Measurements from ENCODE around the gene PTGES3.
A peak's percentile ranks its signal among the peaks of the same experiment; 100 is the strongest.

The PTGES3 gene

DNA sequence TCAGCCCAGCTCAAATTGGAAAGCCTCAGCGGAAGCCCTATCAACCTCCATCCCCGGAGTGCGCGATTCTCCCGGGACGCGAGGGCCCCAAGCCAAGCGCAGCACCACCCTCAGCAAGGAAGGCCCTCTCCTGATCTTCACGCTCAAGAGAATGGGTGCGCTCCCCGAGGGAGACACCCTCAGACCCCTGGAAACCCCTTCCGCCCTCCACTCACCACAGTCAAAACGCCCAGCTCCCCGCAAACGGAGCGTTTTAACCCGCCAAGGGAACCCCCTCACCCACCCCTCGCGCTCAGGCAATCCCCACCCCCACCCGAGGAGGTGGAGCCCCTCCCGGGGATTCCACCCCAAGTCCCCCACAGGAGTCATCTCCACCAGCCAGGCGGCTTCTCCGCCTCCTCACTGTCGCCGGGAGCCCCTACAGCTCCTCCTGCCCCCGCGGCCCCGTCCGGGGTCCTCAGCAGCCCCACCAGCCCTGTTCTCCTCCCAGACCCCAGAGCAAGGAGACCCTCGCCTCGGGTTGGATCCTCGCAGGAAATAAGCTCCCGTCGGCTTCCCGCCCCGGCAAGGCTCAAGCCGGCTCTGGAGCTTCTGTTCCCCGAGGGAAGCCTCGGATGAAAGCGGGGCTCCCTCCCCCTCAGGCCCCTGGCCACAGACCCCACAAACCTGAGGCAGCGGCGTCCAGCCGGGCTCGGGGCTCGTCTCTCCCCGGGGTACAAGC lies 58.5 kb downstream of the PTGES3 start:
- H3K4me3 ChIP-seq (ENCODE audit: low read depth, low read length) = peak overlapping the region; percentile 99
- peaks cover 20% of the 10 kb centered on the region for H3K79me2 ChIP-seq (ENCODE audit: control insufficient read depth, insufficient read depth, low read length, poor library complexity)
- H3K9ac ChIP-seq (ENCODE audit: low read length) = peak overlapping the region; percentile 100
- H3K4me1 ChIP-seq (ENCODE audit: control insufficient read depth in 1 of 2, insufficient read depth in 2 of 2, low read length in 2 of 2) = peaks cover 13 to 28% of the 10 kb centered on the region in 2 experiments
- peak overlapping the region; percentile 97 for H3K14ac ChIP-seq (ENCODE audit: low read length)
- H4K12ac ChIP-seq (ENCODE audit: low read depth, low read length) = peak overlapping the region; percentile 63
- peak overlapping the region; percentile 94 for H2BK120ac ChIP-seq (ENCODE audit: insufficient read depth, low read length, poor library complexity)
- H2BK12ac ChIP-seq (ENCODE audit: low read length) = peak overlapping the region; percentile 63
- DNase-seq = peak in 1 of 2 donors; percentile 30
- peaks cover 17% of the 10 kb centered on the region for H3K79me1 ChIP-seq (ENCODE audit: low read length)
- peaks cover 2% of the 10 kb centered on the region for H3K9me3 ChIP-seq (ENCODE audit: insufficient read depth, low read depth, low read length)
- peak overlapping the region; percentile 97 for H2AK5ac ChIP-seq (ENCODE audit: low read length)
- H3K4me2 ChIP-seq (ENCODE audit: low read length) = peak overlapping the region; percentile 97
- H2BK5ac ChIP-seq (ENCODE audit: low read depth, low read length, poor library complexity) = peak overlapping the region; percentile 94
- H3K4ac ChIP-seq (ENCODE audit: low read depth, low read length) = peak overlapping the region; percentile 98
- H3K18ac ChIP-seq (ENCODE audit: low read length) = peak overlapping the region; percentile 93
- no CpG with 5 or more reads among the region's 46 CpGs for WGBS (ENCODE audit: extremely low coverage, insufficient coverage, insufficient read length)
- H2AFZ ChIP-seq (ENCODE audit: insufficient read depth, low read length, poor library complexity) = peak overlapping the region; percentile 94
- peak overlapping the region; percentile 83 for H4K8ac ChIP-seq (ENCODE audit: low read depth, low read length)
- H4K91ac ChIP-seq (ENCODE audit: low read depth, low read length) = peak overlapping the region; percentile 93
- H3K27ac ChIP-seq (ENCODE audit: low read depth, low read length) = peak overlapping the region; percentile 67
- peaks cover 2 to 7% of the 10 kb centered on the region in 2 experiments for H3K36me3 ChIP-seq (ENCODE audit: control insufficient read depth in 1 of 2, insufficient read depth in 2 of 2, low read length in 2 of 2)
- no peaks in the 10 kb centered on the region for H3K27me3 ChIP-seq (ENCODE audit: insufficient read depth, low read length)
- H3K23ac ChIP-seq (ENCODE audit: low read length) = no peak overlapping the region

GRCh38 chr12:56628671-56629458 lies 59.2 kb downstream of the PTGES3 start:
- WGBS (ENCODE audit: extremely low coverage, insufficient coverage, insufficient read length) = 100% methylated on average over 1 of the region's 18 CpGs
- Histone ChIP-seq H3K79me2 (ENCODE audit: control insufficient read depth, insufficient read depth, low read length, poor library complexity) (peaks cover 17% of the 10 kb centered on the region), H3K23ac (ENCODE audit: low read length) (no peak overlapping the region), H2BK12ac (ENCODE audit: low read length) (no peak overlapping the region), H3K9ac (ENCODE audit: low read length) (peak overlapping the region; percentile 100), H3K4me2 (ENCODE audit: low read length) (peak overlapping the region; percentile 97), H3K27ac (ENCODE audit: low read depth, low read length) (peak overlapping the region; percentile 22), H3K27me3 (ENCODE audit: insufficient read depth, low read length) (no peaks in the 10 kb centered on the region), H4K8ac (ENCODE audit: low read depth, low read length) (no peak overlapping the region), H3K14ac (ENCODE audit: low read length) (peak overlapping the region; percentile 22), H2BK120ac (ENCODE audit: insufficient read depth, low read length, poor library complexity) (no peak overlapping the region), H3K9me3 (ENCODE audit: insufficient read depth, low read depth, low read length) (peaks cover 2% of the 10 kb centered on the region), H4K91ac (ENCODE audit: low read depth, low read length) (peak overlapping the region; percentile 93), H2BK5ac (ENCODE audit: low read depth, low read length, poor library complexity) (peak overlapping the region; percentile 32), H3K36me3 (ENCODE audit: control insufficient read depth in 1 of 2, insufficient read depth in 2 of 2, low read length in 2 of 2) (peaks cover 2 to 7% of the 10 kb centered on the region in 2 experiments), H3K79me1 (ENCODE audit: low read length) (peaks cover 10% of the 10 kb centered on the region), H4K12ac (ENCODE audit: low read depth, low read length) (no peak overlapping the region), H3K18ac (ENCODE audit: low read length) (no peak overlapping the region), H3K4ac (ENCODE audit: low read depth, low read length) (peak overlapping the region; percentile 63), H2AK5ac (ENCODE audit: low read length) (no peak overlapping the region), H2AFZ (ENCODE audit: insufficient read depth, low read length, poor library complexity) (no peak overlapping the region), H3K4me1 (ENCODE audit: control insufficient read depth in 1 of 2, insufficient read depth in 2 of 2, low read length in 2 of 2) (peaks cover 13 to 28% of the 10 kb centered on the region in 2 experiments), H3K4me3 (ENCODE audit: low read depth, low read length) (peak overlapping the region; percentile 99)
- peak; percentile 30 to 61 for DNase-seq

- peaks cover 2 to 11% of the 10 kb centered on the region in 2 experiments for H3K36me3 ChIP-seq (ENCODE audit: control insufficient read depth in 1 of 2, insufficient read depth in 2 of 2, low read length in 2 of 2)
- H3K27me3 ChIP-seq (ENCODE audit: insufficient read depth, low read length) = no peaks in the 10 kb centered on the region
- H2BK120ac ChIP-seq (ENCODE audit: insufficient read depth, low read length, poor library complexity) = no peak overlapping the region
- no peak overlapping the region for H2BK12ac ChIP-seq (ENCODE audit: low read length)
- H3K9me3 ChIP-seq (ENCODE audit: insufficient read depth, low read depth, low read length) = no peaks in the 10 kb centered on the region
- H4K12ac ChIP-seq (ENCODE audit: low read depth, low read length) = no peak overlapping the region
- no peak overlapping the region for H3K4me3 ChIP-seq (ENCODE audit: low read depth, low read length)
- H3K23ac ChIP-seq (ENCODE audit: low read length) = no peak overlapping the region
- no peak overlapping the region for H3K9ac ChIP-seq (ENCODE audit: low read length)
- no peak for DNase-seq
- no peak overlapping the region for H3K14ac ChIP-seq (ENCODE audit: low read length)
- H3K27ac ChIP-seq (ENCODE audit: low read depth, low read length) = no peak overlapping the region
- H4K8ac ChIP-seq (ENCODE audit: low read depth, low read length) = no peak overlapping the region
- no peak overlapping the region for H3K18ac ChIP-seq (ENCODE audit: low read length)
- peaks cover 22% of the 10 kb centered on the region for H3K79me2 ChIP-seq (ENCODE audit: control insufficient read depth, insufficient read depth, low read length, poor library complexity)
- no peak overlapping the region for H2AFZ ChIP-seq (ENCODE audit: insufficient read depth, low read length, poor library complexity)
- H2BK5ac ChIP-seq (ENCODE audit: low read depth, low read length, poor library complexity) = no peak overlapping the region
- peak overlapping the region; percentile 76 for H3K4ac ChIP-seq (ENCODE audit: low read depth, low read length)
- H3K4me1 ChIP-seq (ENCODE audit: control insufficient read depth in 1 of 2, insufficient read depth in 2 of 2, low read length in 2 of 2) = peaks cover 7 to 8% of the 10 kb centered on the region in 2 experiments
- H4K91ac ChIP-seq (ENCODE audit: low read depth, low read length) = no peak overlapping the region
- no peak overlapping the region for H2AK5ac ChIP-seq (ENCODE audit: low read length)
- H3K4me2 ChIP-seq (ENCODE audit: low read length) = no peak overlapping the region
- peaks cover 10% of the 10 kb centered on the region for H3K79me1 ChIP-seq (ENCODE audit: low read length)
Observed at GRCh38 chr12:56626701-56627100, 61.4 kb downstream of the PTGES3 start.

GRCh38 chr12:56622535-56622934 lies 65.5 kb downstream of the PTGES3 start:
- H3K4me3 ChIP-seq (ENCODE audit: low read depth, low read length) = no peak overlapping the region
- peaks cover 8 to 18% of the 10 kb centered on the region in 2 experiments for H3K36me3 ChIP-seq (ENCODE audit: control insufficient read depth in 1 of 2, insufficient read depth in 2 of 2, low read length in 2 of 2)
- no peak overlapping the region for H3K4me2 ChIP-seq (ENCODE audit: low read length)
- H4K12ac ChIP-seq (ENCODE audit: low read depth, low read length) = no peak overlapping the region
- no peak overlapping the region for H2BK5ac ChIP-seq (ENCODE audit: low read depth, low read length, poor library complexity)
- H3K14ac ChIP-seq (ENCODE audit: low read length) = no peak overlapping the region
- H3K27ac ChIP-seq (ENCODE audit: low read depth, low read length) = no peak overlapping the region
- H2AFZ ChIP-seq (ENCODE audit: insufficient read depth, low read length, poor library complexity) = no peak overlapping the region
- no peak overlapping the region for H4K91ac ChIP-seq (ENCODE audit: low read depth, low read length)
- H3K18ac ChIP-seq (ENCODE audit: low read length) = no peak overlapping the region
- H4K8ac ChIP-seq (ENCODE audit: low read depth, low read length) = no peak overlapping the region
- no peak overlapping the region for H3K9ac ChIP-seq (ENCODE audit: low read length)
- WGBS (ENCODE audit: extremely low coverage, insufficient coverage, insufficient read length) = no CpG with 5 or more reads among the region's 1 CpG
- H3K9me3 ChIP-seq (ENCODE audit: insufficient read depth, low read depth, low read length) = no peaks in the 10 kb centered on the region
- no peak overlapping the region for H2AK5ac ChIP-seq (ENCODE audit: low read length)
- H3K4me1 ChIP-seq (ENCODE audit: control insufficient read depth in 1 of 2, insufficient read depth in 2 of 2, low read length in 2 of 2) = no peaks in the 10 kb centered on the region
- no peaks in the 10 kb centered on the region for H3K79me1 ChIP-seq (ENCODE audit: low read length)
- H3K27me3 ChIP-seq (ENCODE audit: insufficient read depth, low read length) = no peaks in the 10 kb centered on the region
- H2BK12ac ChIP-seq (ENCODE audit: low read length) = no peak overlapping the region
- no peak overlapping the region for H3K23ac ChIP-seq (ENCODE audit: low read length)
- H3K79me2 ChIP-seq (ENCODE audit: control insufficient read depth, insufficient read depth, low read length, poor library complexity) = peaks cover 10% of the 10 kb centered on the region
- no peak overlapping the region for H2BK120ac ChIP-seq (ENCODE audit: insufficient read depth, low read length, poor library complexity)
- DNase-seq = no peak
- H3K4ac ChIP-seq (ENCODE audit: low read depth, low read length) = peak overlapping the region; percentile 62
